Thoracic aorta (tissue), 2 donors: Measurements from ENCODE around the gene PANX2. TPM values are rescaled to one million over a fixed set of nuclear protein-coding genes. Genes with fewer than 3 reads are reported as not detected.

Source experiments
- ATAC-seq: fragments of 150-250 bp; one replicate; pipeline ENCODE4 v1.8.0; 2017; ENCODE audit warnings: low read depth; ENCODE audit not compliant: insufficient number of reproducible peaks, low FRiP score
- DNase-seq: peaks from one replicate; pipeline ENCODE4 v3.0.0-alpha.2; 2020; ENCODE audit warnings: low spot score
- H3K27ac ChIP-seq, 2 donors: fragments of 200-600 bp; sonication (generic); 1 replicate in 1 of 2; 2 replicates in 1 of 2; pipeline ENCODE4 v1.5.1; 2016; ENCODE audit warnings: mild to moderate bottlenecking in 2 of 2, moderate library complexity in 2 of 2
- H3K27me3 ChIP-seq: fragments of 200-600 bp; sonication (generic); replicated peaks from 2 replicates; pipeline ENCODE4 v1.6.0; 2016; ENCODE audit warnings: mild to moderate bottlenecking; ENCODE audit not compliant: insufficient read depth
- H3K36me3 ChIP-seq: fragments of 200-600 bp; sonication (generic); one replicate; pipeline ENCODE4 v1.5.1; 2016
- H3K4me1 ChIP-seq, 2 donors: fragments of 200-600 bp; sonication (generic); 1 replicate in 1 of 2; 2 replicates in 1 of 2; pipeline versions ENCODE4 v1.5.1 to v1.6.0; 2016; ENCODE audit warnings: low read depth in 2 of 2, mild to moderate bottlenecking in 1 of 2; ENCODE audit not compliant: control insufficient read depth in 1 of 2
- H3K4me3 ChIP-seq: fragments of 200-600 bp; sonication (generic); 2 replicates; pipeline ENCODE4 v1.5.1; 2016; ENCODE audit warnings: mild to moderate bottlenecking
- H3K9me3 ChIP-seq: fragments of 200-600 bp; sonication (generic); 2 replicates; pipeline ENCODE4 v1.5.1; 2016
- total RNA-seq, 2 donors: library from RNA; depleted of rRNA; stranded (reverse); fragments of >200 nt; gene quantifications; one replicate each; pipeline versions ENCODE4 v1.1.0 to v1.2.3, GENCODE V29; 2016
- TF ChIP-seq, protein P1 (sequence below): fragments of 200-600 bp; sonication (generic); IDR thresholded peaks from one replicate; pipeline ENCODE4 v1.5.1; 2019; ENCODE audit warnings: antibody characterized with exemption

The PANX2 gene, protein sequence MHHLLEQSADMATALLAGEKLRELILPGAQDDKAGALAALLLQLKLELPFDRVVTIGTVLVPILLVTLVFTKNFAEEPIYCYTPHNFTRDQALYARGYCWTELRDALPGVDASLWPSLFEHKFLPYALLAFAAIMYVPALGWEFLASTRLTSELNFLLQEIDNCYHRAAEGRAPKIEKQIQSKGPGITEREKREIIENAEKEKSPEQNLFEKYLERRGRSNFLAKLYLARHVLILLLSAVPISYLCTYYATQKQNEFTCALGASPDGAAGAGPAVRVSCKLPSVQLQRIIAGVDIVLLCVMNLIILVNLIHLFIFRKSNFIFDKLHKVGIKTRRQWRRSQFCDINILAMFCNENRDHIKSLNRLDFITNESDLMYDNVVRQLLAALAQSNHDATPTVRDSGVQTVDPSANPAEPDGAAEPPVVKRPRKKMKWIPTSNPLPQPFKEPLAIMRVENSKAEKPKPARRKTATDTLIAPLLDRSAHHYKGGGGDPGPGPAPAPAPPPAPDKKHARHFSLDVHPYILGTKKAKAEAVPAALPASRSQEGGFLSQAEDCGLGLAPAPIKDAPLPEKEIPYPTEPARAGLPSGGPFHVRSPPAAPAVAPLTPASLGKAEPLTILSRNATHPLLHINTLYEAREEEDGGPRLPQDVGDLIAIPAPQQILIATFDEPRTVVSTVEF
- 1 to 10 TPM; 2.5 to 4.1 TPM for total RNA-seq

DNA sequence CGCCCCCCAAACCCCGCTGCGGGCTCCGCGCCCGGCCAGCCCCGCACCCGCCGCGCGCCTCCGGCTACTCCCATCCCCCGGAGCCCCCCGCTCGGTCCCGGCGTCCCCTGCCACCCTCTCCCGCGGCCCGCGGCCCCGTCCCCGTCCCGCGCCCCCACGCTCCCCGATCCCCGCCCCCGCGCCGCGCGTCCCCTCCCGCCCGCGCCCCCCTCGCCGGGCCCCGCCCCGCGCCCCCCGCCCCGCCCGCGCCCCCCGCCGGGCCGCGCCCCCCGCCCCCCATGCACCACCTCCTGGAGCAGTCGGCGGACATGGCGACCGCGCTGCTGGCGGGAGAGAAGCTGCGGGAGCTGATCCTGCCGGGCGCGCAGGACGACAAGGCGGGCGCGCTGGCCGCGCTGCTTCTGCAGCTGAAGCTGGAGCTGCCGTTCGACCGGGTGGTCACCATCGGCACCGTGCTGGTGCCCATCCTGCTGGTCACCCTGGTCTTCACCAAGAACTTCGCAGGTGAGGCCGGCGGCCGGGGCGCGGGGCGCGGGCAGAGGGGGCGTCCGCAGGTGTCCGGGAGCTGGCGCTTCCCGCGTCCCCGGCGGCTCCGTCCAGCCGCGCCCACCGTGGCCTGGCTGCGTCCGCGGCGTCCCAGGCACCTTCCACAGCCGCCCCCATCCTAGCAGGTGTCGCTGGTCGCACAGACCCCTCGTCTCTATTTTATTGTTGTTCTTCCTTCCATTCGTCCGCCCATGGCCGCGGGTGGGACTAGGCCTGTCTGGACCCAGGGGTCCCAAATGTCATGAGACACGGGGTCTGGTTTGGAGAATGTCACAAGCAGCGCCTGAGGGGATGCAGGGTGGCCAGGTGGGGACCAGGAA lies at the start of gene PANX2:
Gene PANX2 (plus strand): TSS at position 279 of the 866 bp plus-strand sequence. CDS start 0 bp downstream, at position 279.
- no peak for ATAC-seq
- Histone ChIP-seq H3K4me1 (peaks cover 3 to 13% of the 10 kb centered on the region in 2 donors), H3K36me3 (no peaks in the 10 kb centered on the region), H3K27me3 (no peaks in the 10 kb centered on the region), H3K27ac (no peak within 1 kb of the TSS), H3K4me3 (peak within 1 kb of the TSS; percentile 70), H3K9me3 (no peaks in the 10 kb centered on the region)
- TF ChIP-seq, protein P1, sequence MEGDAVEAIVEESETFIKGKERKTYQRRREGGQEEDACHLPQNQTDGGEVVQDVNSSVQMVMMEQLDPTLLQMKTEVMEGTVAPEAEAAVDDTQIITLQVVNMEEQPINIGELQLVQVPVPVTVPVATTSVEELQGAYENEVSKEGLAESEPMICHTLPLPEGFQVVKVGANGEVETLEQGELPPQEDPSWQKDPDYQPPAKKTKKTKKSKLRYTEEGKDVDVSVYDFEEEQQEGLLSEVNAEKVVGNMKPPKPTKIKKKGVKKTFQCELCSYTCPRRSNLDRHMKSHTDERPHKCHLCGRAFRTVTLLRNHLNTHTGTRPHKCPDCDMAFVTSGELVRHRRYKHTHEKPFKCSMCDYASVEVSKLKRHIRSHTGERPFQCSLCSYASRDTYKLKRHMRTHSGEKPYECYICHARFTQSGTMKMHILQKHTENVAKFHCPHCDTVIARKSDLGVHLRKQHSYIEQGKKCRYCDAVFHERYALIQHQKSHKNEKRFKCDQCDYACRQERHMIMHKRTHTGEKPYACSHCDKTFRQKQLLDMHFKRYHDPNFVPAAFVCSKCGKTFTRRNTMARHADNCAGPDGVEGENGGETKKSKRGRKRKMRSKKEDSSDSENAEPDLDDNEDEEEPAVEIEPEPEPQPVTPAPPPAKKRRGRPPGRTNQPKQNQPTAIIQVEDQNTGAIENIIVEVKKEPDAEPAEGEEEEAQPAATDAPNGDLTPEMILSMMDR = no peak
- no peak for DNase-seq

DNA sequence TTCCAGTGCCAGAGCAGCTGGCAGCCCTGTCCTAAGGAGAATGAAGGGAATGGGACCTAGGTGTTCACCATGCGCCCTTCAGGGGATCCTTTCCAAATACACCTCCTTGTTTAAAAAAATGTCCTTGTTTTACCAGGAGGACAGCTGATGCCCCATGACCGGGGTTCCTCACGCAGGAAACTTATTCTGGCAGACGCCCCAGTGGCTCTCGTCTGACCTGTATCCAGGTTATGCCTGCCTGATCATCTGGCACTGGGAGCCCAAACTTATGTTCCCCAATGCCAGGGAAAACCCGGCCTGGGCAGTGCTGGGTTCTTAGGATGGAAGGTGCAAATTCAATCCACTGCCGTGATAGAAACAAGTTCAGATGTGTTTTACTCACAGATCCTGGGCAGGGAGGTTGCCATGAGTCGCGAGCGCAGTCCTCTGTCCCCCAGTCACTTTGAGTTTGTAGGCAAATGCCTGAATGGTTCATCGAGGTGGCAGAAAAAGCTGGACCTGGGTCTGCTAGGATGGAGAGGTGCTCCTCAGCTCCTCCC lies 49.3 kb upstream of the PANX2 start:
- Histone ChIP-seq H3K27me3 (no peaks in the 10 kb centered on the region), H3K9me3 (peaks cover 9% of the 10 kb centered on the region), H3K36me3 (no peaks in the 10 kb centered on the region), H3K27ac (no peak overlapping the region), H3K4me3 (no peak overlapping the region), H3K4me1 (peaks cover 4 to 28% of the 10 kb centered on the region in 2 donors)
- TF ChIP-seq, protein P1 = no peak
- no peak for DNase-seq
- no peak for ATAC-seq

DNA sequence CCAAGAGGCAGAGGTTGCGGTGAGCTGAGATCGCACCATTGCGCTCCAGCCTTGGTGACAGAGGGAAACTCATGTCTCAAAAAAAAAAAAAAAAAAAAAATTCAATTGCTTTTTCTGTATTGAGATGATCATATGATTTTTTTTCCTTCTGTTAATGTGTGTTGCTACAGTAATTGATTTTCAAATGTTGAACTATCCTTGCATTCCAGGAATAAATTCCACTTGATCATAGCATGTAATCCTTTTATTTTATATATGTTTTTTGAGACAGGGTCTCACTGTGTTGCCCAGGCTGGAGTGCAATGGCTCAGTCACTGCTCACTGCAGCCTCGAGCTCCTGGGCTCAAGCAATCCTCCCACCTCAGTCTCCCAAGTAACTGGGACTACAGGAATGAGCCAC lies 47.4 kb upstream of the PANX2 start:
- H3K4me1 ChIP-seq = peaks cover 4 to 22% of the 10 kb centered on the region in 2 donors
- no peaks in the 10 kb centered on the region for H3K27me3 ChIP-seq
- TF ChIP-seq, protein P1 = no peak
- no peak for ATAC-seq
- no peak overlapping the region for H3K4me3 ChIP-seq
- no peak overlapping the region for H3K27ac ChIP-seq
- H3K9me3 ChIP-seq = peaks cover 9% of the 10 kb centered on the region
- DNase-seq = no peak
- no peaks in the 10 kb centered on the region for H3K36me3 ChIP-seq

DNA sequence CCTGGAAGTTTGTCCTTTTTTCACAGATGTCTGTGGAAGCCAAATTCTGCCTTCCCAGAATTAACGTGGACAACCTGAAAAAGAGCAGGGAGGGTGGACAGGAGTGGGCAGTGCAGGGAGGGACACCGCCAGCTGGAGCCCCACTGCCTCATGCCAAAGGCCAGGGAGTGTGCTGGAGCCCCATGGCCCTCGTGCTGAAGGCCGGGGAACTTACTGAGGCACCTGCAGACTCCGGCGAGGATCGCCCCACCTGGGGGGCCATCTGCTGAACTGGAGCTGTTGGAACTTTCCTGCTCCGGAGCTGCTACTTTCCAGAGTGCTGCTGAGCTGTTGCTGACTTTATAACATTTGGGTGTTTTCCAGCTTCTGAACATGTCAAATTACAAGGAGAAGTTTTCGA lies 45.5 kb upstream of the PANX2 start:
- DNase-seq (no peak), ATAC-seq (no peak)
- TF ChIP-seq, protein P1 = no peak
- Histone ChIP-seq H3K27ac (no peak overlapping the region), H3K27me3 (no peaks in the 10 kb centered on the region), H3K9me3 (peaks cover 9% of the 10 kb centered on the region), H3K36me3 (no peaks in the 10 kb centered on the region), H3K4me1 (peaks cover 0 to 2% of the 10 kb centered on the region in 2 donors), H3K4me3 (no peak overlapping the region)
